SK-N-SH treated with all-trans-retinoic acid at 6 μM for 48 hours (cell line): ENCODE data around the gene PRIMA1.

Experiments
- ATAC-seq: fragments of 200-7000 bp; cut with Tn5 transposase; 3 replicates; pipeline ENCODE4 v1.9.1; 2020; ENCODE audit warnings: mild to moderate bottlenecking, moderate library complexity
- ARNTL ChIP-seq: fragments of 450-650 bp; formaldehyde crosslinking; IDR thresholded peaks from 2 replicates; pipeline ENCODE4 v1.5.0; 2020; ENCODE audit warnings: low read depth, mild to moderate bottlenecking, moderate library complexity, borderline replicate concordance
- BACH2 ChIP-seq: fragments of 250-450 bp; sonication (Bioruptor Pico); IDR thresholded peaks from 2 replicates; pipeline ENCODE4 v1.9.0; 2021; ENCODE audit warnings: mild to moderate bottlenecking, borderline replicate concordance
- CREB5 ChIP-seq: fragments of 250-450 bp; sonication (Bioruptor Pico); IDR thresholded peaks from 2 replicates; pipeline ENCODE4 v1.5.1; 2020; ENCODE audit warnings: low read depth, mild to moderate bottlenecking, moderate library complexity
- CSDC2 ChIP-seq: fragments of 250-450 bp; sonication (Bioruptor Pico); IDR thresholded peaks from 2 replicates; pipeline ENCODE4 v1.5.0; 2020; ENCODE audit warnings: mild to moderate bottlenecking, moderate library complexity
- CSRNP3 ChIP-seq: fragments of 250-450 bp; sonication (Bioruptor Pico); IDR thresholded peaks from 2 replicates; pipeline ENCODE4 v1.5.1; 2021; ENCODE audit warnings: mild to moderate bottlenecking, moderate library complexity
- ESRRG ChIP-seq: fragments of 250-450 bp; sonication (Bioruptor Pico); IDR thresholded peaks from 2 replicates; pipeline ENCODE4 v1.6.1; 2021; ENCODE audit warnings: mild to moderate bottlenecking
- ISL1 ChIP-seq: fragments of 250-450 bp; sonication (Bioruptor Pico); IDR thresholded peaks from 2 replicates; pipeline ENCODE4 v2.1.2; 2022; ENCODE audit warnings: mild to moderate bottlenecking, moderate library complexity
- OSR1 ChIP-seq: fragments of 250-450 bp; sonication (Bioruptor Pico); IDR thresholded peaks from 2 replicates; pipeline ENCODE4 v1.8.0; 2022; ENCODE audit warnings: moderate library complexity, mild to moderate bottlenecking, inconsistent platforms
- POU6F1 ChIP-seq: fragments of 250-450 bp; sonication (Bioruptor Pico); IDR thresholded peaks from 2 replicates; pipeline ENCODE4 v1.8.0; 2021; ENCODE audit warnings: low read depth, mild to moderate bottlenecking, moderate library complexity, borderline replicate concordance
- PPARA ChIP-seq: fragments of 250-450 bp; sonication (Bioruptor Pico); IDR thresholded peaks from 2 replicates; pipeline ENCODE4 v1.5.0; 2020; ENCODE audit warnings: mild to moderate bottlenecking, borderline replicate concordance
- RARB ChIP-seq: fragments of 250-450 bp; sonication (Bioruptor Pico); IDR thresholded peaks from 2 replicates; pipeline ENCODE4 v1.8.0; 2021; ENCODE audit warnings: mild to moderate bottlenecking, moderate library complexity
- SNAI2 ChIP-seq: fragments of 250-450 bp; sonication (Bioruptor Pico); IDR thresholded peaks from 2 replicates; pipeline ENCODE4 v1.5.0; 2020; ENCODE audit warnings: mild to moderate bottlenecking, moderate library complexity
- TCF4 ChIP-seq: fragments of 250-450 bp; sonication (Bioruptor Pico); IDR thresholded peaks from 2 replicates; pipeline ENCODE4 v1.8.0; 2021; ENCODE audit warnings: mild to moderate bottlenecking, moderate library complexity, borderline replicate concordance
- TOX ChIP-seq: fragments of 250-450 bp; sonication (Bioruptor Pico); IDR thresholded peaks from 2 replicates; pipeline ENCODE4 v1.8.0; 2021; ENCODE audit warnings: mild to moderate bottlenecking, moderate library complexity, borderline replicate concordance
- ZC3H10 ChIP-seq: fragments of 250-450 bp; sonication (Bioruptor Pico); IDR thresholded peaks from 2 replicates; pipeline ENCODE4 v1.5.1; 2021; ENCODE audit warnings: mild to moderate bottlenecking, moderate library complexity
- ZFP3 ChIP-seq: fragments of 250-450 bp; sonication (Bioruptor Pico); IDR thresholded peaks from 2 replicates; pipeline ENCODE4 v1.5.0; 2020; ENCODE audit warnings: mild to moderate bottlenecking, moderate library complexity
- ZFP30 ChIP-seq: fragments of 450-650 bp; formaldehyde crosslinking; IDR thresholded peaks from 2 replicates; pipeline ENCODE4 v1.5.0; 2022; ENCODE audit warnings: mild to moderate bottlenecking, moderate library complexity
- ZNF565 ChIP-seq: fragments of 450-650 bp; formaldehyde crosslinking; conservative IDR thresholded peaks from 2 replicates; pipeline ENCODE4 v1.5.0; 2020; ENCODE audit warnings: low read depth, mild to moderate bottlenecking, moderate library complexity
- ZNF70 ChIP-seq: fragments of 450-650 bp; formaldehyde crosslinking; IDR thresholded peaks from 2 replicates; pipeline ENCODE4 v1.5.0; 2020; ENCODE audit warnings: mild to moderate bottlenecking, moderate library complexity
- TF ChIP-seq, protein P1 (sequence below): fragments of 250-450 bp; sonication (Bioruptor Pico); IDR thresholded peaks from 2 replicates; pipeline ENCODE4 v1.8.0; 2020; ENCODE audit warnings: mild to moderate bottlenecking, moderate library complexity, borderline replicate concordance
- TF ChIP-seq, protein P2 (sequence below): fragments of 250-450 bp; sonication (Bioruptor Pico); IDR thresholded peaks from 2 replicates; pipeline ENCODE4 v1.5.0; 2020; ENCODE audit warnings: mild to moderate bottlenecking, moderate library complexity

Gene PRIMA1

DNA sequence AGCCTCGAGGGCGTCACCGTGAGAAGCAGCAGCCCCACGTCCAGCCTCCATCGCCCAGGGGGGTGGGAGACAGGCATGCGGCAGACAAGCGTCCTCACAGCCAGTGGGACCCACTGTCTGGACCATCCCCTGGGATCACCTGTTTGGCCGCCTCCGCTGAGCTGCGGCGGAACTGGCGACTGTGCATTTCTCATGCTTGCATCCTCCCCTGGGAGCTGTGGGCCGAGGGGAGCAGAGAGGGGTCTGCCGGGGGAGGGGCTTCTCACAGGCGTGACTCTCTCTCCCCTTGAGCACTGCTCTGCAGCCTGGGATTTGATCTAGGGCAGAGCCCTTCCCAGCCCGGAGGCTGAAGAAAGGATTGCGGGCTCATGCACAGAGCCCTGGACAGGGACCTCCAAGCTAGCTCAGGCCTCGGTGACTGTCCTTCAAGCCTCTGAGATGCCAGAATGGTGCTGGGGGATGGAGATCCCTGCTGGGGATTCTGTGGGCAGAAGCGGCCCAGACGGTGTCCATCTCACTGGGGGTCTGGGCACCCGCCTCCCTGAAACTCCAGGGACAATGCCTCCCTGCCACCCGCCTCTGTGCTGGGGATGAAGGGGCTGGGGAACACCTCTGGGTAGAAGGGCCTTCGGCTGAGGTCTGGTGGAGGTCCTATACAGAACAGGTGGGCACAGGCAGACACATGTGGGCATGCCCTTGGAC lies 61.1 kb downstream of the PRIMA1 start (continued):
- no peak for TF ChIP-seq BACH2 (CRISPR knock-in tag)
- TF ChIP-seq ISL1, result no peak
- TF ChIP-seq ZC3H10 (CRISPR knock-in tag), result no peak
- TF ChIP-seq ARNTL (CRISPR knock-in tag), result no peak
- TF ChIP-seq SNAI2, result no peak
- TF ChIP-seq, all 23 proteins: peak for 0

DNA sequence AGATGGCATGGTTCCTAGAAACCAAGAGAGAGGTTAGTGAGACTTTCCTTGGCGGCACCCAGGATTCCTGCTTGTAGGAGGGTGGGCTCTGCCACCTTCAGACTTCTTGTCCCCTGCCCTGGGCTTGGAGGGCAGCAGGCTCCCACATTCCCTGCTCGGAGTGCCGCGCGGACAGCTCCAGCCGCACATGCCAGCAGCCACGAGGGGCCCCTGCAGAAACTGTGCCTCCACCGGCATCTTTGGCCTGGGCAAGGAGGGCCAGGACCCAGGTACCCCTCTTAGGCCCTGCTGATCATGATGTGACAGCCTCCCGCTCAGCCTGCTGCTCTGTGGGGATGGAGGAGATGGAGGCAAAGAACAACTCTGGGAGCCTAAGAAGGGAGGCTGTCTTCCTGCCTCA lies 62.3 kb downstream of the PRIMA1 start:
- no peak for ATAC-seq
- TF ChIP-seq ESRRG (no peak), ISL1 (no peak), ZNF70 (no peak), POU6F1 (no peak), ZNF565 (CRISPR knock-in tag) (no peak), BACH2 (CRISPR knock-in tag) (no peak), ZC3H10 (CRISPR knock-in tag) (no peak), SNAI2 (no peak), TCF4 (CRISPR knock-in tag) (no peak), CSRNP3 (no peak), ARNTL (CRISPR knock-in tag) (no peak), CREB5 (no peak), CSDC2 (no peak), TOX (no peak), ZFP3 (CRISPR knock-in tag) (no peak), ZFP30 (CRISPR knock-in tag) (no peak), PPARA (no peak), OSR1 (CRISPR knock-in tag) (no peak)
- TF ChIP-seq, protein P1, sequence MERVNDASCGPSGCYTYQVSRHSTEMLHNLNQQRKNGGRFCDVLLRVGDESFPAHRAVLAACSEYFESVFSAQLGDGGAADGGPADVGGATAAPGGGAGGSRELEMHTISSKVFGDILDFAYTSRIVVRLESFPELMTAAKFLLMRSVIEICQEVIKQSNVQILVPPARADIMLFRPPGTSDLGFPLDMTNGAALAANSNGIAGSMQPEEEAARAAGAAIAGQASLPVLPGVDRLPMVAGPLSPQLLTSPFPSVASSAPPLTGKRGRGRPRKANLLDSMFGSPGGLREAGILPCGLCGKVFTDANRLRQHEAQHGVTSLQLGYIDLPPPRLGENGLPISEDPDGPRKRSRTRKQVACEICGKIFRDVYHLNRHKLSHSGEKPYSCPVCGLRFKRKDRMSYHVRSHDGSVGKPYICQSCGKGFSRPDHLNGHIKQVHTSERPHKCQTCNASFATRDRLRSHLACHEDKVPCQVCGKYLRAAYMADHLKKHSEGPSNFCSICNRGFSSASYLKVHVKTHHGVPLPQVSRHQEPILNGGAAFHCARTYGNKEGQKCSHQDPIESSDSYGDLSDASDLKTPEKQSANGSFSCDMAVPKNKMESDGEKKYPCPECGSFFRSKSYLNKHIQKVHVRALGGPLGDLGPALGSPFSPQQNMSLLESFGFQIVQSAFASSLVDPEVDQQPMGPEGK (CRISPR knock-in tag), result no peak
- TF ChIP-seq, protein P2, sequence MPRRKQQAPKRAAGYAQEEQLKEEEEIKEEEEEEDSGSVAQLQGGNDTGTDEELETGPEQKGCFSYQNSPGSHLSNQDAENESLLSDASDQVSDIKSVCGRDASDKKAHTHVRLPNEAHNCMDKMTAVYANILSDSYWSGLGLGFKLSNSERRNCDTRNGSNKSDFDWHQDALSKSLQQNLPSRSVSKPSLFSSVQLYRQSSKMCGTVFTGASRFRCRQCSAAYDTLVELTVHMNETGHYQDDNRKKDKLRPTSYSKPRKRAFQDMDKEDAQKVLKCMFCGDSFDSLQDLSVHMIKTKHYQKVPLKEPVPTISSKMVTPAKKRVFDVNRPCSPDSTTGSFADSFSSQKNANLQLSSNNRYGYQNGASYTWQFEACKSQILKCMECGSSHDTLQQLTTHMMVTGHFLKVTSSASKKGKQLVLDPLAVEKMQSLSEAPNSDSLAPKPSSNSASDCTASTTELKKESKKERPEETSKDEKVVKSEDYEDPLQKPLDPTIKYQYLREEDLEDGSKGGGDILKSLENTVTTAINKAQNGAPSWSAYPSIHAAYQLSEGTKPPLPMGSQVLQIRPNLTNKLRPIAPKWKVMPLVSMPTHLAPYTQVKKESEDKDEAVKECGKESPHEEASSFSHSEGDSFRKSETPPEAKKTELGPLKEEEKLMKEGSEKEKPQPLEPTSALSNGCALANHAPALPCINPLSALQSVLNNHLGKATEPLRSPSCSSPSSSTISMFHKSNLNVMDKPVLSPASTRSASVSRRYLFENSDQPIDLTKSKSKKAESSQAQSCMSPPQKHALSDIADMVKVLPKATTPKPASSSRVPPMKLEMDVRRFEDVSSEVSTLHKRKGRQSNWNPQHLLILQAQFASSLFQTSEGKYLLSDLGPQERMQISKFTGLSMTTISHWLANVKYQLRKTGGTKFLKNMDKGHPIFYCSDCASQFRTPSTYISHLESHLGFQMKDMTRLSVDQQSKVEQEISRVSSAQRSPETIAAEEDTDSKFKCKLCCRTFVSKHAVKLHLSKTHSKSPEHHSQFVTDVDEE (CRISPR knock-in tag), result no peak
- TF ChIP-seq, all 23 proteins: peak for 0

DNA sequence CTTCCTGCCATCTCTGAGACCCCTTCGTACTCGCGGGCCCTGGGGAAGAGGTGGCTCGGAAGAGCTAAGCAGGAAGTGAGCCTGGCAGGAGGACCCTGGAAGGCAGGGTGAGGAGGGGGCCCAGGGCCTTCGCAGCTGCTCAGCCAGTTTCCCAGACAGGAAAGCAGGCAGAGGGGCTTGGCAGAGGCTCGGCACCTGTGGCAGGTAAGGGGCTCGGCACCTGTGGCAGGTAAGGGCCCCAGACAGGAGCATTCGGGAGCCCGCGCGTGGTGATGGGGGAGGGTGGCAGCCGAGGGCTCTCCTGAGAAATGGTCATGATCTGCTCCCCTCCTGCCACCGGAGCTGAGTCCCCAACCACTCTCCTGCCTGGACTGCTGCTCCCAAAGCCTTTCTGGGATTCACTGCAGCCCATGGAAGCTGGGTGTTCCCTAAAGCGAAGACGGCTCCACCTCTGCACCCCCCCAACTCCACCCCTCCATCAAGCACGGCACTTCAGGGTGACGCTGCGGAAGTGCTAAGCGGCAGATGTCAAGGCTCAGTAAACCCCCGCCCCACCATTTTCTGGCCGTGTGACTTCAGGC lies 63.2 kb downstream of the PRIMA1 start:
- no peak for TF ChIP-seq ARNTL (CRISPR knock-in tag)
- no peak for TF ChIP-seq CREB5
- no peak for TF ChIP-seq BACH2 (CRISPR knock-in tag)
- TF ChIP-seq RARB, result no peak
- TF ChIP-seq ZC3H10 (CRISPR knock-in tag), result no peak
- TF ChIP-seq, all 23 proteins: peak for 0
- ATAC-seq, result no peak
